Mucosa of gallbladder (tissue), 1 donor: ENCODE measurements around the gene SNX2. TPM values are rescaled to one million over a fixed set of nuclear protein-coding genes. Genes with fewer than 3 reads are reported as not detected.

ENCODE experiments used
- DNase-seq: peaks from one replicate; pipeline ENCODE4 v3.0.0-alpha.2; 2020; ENCODE audit warnings: low spot score
- total RNA-seq: library from RNA; stranded (reverse); gene quantifications from one replicate; pipeline ENCODE4 v1.2.1, GENCODE V29; 2021
- donor health status: DM: no; HTN: no; CAD: no.

The SNX2 gene
- total RNA-seq, 1 donor from 2014 or later, result 64.7 TPM

- no peak for DNase-seq
These were observed 1.3 kb upstream of the SNX2 start for GRCh38 chr5:122773619-122774018.

- no peak for DNase-seq
These were observed 390 bp upstream of the SNX2 start for GRCh38 chr5:122774519-122774860.

DNA sequence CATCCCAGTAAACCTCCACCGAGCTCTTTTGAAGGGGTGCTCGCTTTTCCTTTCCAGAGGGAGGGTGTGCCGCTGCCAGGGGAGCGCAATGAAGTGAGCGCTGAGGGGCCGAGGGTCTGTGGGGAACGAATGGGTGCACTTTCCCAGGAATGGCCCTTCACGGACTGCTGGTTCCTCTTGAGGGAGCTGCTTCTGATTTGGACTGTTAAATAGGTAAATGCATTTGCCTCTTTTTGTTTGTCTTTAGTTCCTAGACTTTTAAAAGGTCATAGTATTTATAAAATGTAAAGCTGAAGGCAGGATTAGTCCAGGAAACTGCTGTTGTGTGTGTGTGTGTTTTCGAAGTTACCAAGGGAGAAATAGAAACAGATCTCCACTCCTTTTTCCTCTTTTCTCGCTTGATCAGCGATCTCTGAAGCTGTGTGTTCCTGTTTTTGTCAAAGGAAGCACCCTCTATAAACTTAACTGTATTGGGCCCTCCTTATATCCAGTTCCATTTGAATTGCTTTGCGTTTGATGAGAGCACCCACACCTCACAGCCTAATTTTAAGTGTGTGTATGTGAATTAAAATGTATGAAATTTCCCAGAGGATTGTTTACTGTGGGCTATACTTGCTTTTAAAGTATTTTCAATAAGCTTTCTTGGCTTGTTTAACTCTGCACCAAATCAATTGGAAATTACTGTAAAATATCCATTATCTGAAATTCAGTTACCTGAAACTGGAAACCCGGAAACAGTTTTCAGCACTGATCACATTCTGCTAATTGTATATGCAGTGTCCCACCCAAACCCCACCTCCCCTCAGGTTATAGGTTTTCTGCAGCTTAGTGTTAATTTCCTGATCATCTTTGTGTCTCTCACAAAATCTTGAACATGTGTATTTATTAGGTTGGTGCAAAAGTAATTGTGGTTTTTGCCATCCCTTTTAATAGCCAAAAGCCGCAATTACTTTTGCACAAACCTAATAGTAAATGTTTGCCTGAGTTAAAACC is 966 bp downstream of the SNX2 start:
- no peak for DNase-seq

DNA sequence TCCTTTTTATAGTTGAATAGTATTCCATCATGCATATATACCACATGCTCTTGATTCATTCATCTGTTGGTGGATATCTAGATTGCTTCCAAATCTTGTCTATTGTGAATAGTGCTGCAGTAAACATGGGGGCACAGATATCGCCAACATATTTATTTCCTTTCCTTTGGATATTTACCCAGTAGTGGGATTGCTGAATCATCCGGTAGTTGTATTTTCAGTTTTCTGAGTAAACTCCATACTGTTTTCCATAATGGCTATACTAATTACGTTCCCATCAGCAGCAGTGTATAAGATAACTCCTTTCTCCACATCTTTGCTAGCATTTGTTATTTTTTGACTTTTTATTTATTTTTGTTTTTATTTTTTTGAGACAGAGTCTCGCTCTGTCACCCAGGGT is 3.3 kb downstream of the SNX2 start:
- no peak for DNase-seq

DNA sequence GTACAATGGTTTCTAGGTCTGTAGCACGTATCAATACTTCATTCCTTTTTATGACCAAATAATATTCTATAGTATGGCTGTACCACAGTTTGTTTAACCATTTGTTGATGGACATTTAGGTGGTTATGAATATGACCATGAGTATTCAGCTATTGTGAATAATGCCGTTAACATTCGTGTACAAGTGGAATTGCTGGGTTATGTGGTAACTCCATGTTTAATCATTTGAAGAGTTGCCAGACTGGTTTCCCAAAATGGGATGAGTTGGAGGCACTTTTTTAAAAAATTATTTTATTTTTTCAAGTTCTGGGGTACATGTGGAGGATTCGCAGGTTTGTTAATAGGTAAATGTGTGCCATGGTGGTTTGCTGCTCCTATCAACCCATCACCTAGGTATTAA is 4.6 kb downstream of the SNX2 start:
- DNase-seq, result no peak

DNA sequence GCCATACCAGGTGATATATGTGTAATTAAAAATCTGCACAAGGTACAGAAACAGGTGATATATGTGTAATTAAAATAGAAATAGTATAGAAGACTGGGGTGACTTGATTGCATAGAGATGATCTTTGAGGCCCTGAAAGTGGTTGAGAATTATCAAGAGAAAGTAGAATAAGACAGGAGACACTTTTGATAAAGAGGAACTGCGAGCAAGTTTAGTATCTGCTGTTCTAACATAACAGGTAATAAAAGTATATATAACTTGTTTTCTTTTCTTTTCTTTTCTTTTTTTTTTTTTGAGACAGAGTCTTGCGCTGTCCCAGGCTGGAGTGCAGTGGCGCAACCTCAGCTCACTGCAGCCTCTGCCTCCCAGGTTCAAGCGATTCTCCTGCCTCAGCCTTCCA is 5.4 kb downstream of the SNX2 start:
- DNase-seq, result no peak

DNA sequence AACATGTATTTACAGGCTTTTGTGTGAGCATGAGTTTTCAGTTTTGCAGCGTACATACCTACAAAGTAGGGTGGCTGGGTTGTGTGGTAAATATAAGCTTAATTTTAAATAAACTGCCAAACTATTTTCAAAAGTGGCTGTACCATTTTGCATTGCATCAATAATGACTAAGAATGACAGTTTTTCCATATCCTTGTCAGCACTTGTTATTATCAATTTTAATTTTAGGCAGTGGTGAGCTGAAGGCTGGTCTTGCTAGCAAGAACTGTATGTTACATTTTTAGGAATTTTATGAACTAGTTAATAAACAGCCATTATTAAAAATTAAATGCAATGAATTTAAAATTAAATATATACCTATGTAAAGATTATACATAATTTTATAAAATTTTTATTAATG is 6.6 kb downstream of the SNX2 start:
- DNase-seq, result no peak

- no peak for DNase-seq
These were observed 10.4 kb downstream of the SNX2 start for GRCh38 chr5:122785294-122785693.

DNA sequence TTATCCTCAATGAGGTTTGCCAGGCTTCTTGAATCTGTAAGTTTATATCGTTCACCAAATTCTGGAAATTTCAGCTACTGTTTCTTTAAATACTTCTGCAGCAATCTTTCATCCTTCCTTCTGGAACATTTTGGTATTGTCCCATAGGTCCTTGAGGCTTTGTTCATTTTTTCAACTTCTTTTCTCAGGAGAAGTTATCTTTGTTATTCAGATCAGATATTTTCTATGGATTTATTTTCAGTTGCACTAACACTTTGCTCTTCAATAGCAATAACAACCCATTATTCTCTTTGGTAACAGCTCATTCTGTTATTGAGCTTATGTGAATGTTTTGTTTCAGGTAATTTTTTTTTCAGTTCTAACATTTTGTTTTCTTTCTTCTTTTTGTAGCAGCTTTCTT is 13.5 kb downstream of the SNX2 start:
- no peak for DNase-seq

DNA sequence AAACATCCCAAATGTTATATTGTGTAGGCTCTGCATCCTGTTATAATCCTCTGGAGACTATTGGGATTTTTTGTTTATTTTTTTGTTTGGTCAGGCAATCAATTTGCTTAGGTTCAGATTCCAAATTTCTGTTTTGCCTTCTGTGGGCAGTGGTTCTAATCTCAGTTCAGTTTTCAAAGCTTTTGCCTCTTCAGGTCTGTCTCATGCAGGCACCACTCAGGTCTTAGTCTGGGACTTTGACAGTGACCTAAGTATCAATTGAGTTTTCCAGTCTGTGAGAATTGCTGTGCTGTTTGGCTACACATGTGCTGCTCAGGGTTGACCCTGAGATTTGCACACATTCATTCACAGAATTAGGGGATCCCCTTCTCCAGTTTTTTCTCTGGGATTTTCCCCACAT is 14.1 kb downstream of the SNX2 start:
- DNase-seq, result no peak

GRCh38 chr5:122789461-122790171 is 14.7 kb downstream of the SNX2 start:
- DNase-seq, result no peak

- DNase-seq, result no peak
These were observed 15.6 kb downstream of the SNX2 start for GRCh38 chr5:122790354-122791103.

- DNase-seq, result no peak
These were observed 30.6 kb downstream of the SNX2 start for GRCh38 chr5:122805481-122805880.

GRCh38 chr5:122810405-122810804 is 35.5 kb downstream of the SNX2 start:
- DNase-seq, result no peak

GRCh38 chr5:122815218-122815767 is 40.4 kb downstream of the SNX2 start:
- DNase-seq, result no peak

GRCh38 chr5:122816756-122817155 is 41.9 kb downstream of the SNX2 start:
- DNase-seq, result no peak

DNA sequence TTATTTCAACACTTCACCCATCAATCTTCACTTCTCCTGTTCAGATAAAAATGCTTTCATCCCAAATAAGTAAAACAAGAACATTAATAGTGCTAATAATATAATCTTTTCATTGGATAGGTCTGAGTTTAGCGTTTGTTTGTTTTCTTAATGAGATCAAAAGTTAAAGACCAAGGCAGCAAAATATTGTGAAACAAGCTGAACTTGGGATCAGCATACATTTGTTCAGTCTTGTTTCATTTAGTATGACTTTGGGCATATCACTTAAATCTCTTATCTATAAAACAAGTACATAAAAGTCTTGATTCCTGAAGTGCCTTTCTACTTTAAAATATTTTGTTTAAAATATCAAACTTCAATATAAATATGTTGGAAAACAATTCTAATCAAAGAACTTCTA is 57.1 kb downstream of the SNX2 start:
- DNase-seq, result no peak

- DNase-seq, result no peak
These were observed 60.8 kb downstream of the SNX2 start for GRCh38 chr5:122835681-122836080.

DNA sequence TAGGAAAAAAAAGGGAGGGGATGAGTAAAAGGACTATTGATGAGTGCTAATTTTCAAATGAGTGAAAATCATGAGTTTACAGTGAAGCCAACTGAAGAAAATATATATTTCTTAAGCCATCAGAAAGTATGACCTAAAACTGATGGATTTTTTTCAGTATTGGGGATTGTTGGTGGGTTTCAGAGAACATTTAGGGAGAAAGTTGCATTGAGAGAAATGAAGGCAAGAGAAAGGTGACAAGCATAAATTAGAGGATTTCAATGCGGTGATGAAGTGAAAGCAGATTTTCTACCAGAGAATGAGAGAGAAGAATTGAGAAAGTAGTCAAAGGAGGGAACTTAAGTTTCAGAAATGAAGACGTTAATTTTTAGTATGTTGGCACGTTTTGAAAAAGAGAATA is 62.1 kb downstream of the SNX2 start:
- DNase-seq, result no peak

DNA sequence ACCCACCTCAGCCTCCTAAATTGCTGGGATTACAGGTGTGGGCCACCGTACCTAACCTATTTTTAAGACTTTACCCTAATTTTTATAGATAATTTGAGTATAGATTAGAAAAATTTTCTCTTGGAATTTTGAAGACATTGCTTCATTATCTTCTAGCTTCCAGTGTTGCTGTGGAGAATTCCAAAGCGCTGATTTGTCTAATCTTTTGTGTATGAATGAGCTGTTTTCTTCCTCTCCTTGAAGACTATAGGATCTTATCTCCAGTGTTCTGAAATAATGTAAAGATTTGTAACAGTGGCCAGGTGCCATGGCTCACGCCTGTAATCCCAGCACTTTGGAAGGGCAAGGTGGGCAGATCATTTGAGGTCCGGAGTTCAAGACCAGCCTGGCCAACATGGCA is 64.9 kb downstream of the SNX2 start:
- DNase-seq, result no peak

DNA sequence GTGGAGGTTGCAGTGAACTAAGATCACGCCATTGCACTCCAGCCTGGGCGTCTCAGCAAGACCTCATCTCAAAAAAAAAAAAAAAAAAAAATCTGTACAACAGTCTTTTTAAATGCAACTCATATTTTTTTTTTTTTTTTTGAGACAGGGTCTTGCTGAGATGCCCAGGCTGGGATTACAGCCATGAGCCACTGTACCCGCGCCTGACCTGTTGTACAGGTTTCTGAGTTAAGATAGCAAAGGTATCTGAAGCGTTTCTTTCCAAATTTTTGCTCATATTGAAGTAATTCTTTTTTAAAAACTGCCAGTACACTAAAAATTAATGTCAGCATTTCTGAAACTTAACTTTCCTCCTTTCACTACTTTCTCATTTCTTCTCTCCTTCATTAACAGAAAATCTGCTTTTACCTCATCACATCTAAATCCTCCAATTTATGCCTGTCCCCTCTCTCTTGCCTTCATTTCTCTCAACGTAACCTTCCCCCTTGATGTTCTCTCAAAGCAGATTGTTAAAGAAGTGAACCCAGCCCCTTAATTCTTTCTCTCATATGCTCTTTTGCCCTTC is 67.2 kb downstream of the SNX2 start:
- DNase-seq, result no peak
